ENCODE measurements around the gene UBR1. TPM values are rescaled to one million over a fixed set of nuclear protein-coding genes. Genes with fewer than 3 reads are reported as not detected.

UBR1 gene
- total and polyA plus RNA-seq, 10 of the 15 experiments (the other 5 are each of a cell fraction or from before 2014, with no cell fraction given) = 4.5 to 27.5 (median 16.7) TPM

- ChIA-PET SMC1A (ENCODE audit: uncharacterized antibody, unreplicated experiment) (no interaction called here), POLR2A (interaction anchor here (0.6 to 0.7 kb wide), 2 partner anchors 151 to 1892 kb away, joined by 3 to 5 read pairs; no protein-coding TSS in a partner anchor), CTCF (no interaction called here), RAD21 (ENCODE audit: unreplicated experiment) (no interaction called here)
- WGBS (ENCODE audit: insufficient coverage, insufficient replicate concordance, low lambda C conversion rate, missing lambda C conversion rate) = 93% methylated on average over 2 of the region's 2 CpGs
- ATAC-seq (no peak), DNase-seq (ENCODE audit: low read depth, low spot score) (no peak), FAIRE-seq (no peak)
- H3K36me3 ChIP-seq (ENCODE audit: control insufficient read depth in 2 of 2, insufficient read depth in 2 of 2, low read length in 1 of 2) = peaks cover 0 to 8% of the 10 kb centered on the region in 2 experiments; a peak in 3 of 4 replicates
- no peaks in the 10 kb centered on the region for H3K79me2 ChIP-seq (ENCODE audit: control insufficient read depth, insufficient read depth, low read length)
- in situ Hi-C loops (cut with MboI) (no loop called here), intact Hi-C loops (cut with micrococcal nuclease; ENCODE audit: unreplicated experiment) (no loop called here)
- H3K4me2 ChIP-seq (ENCODE audit: control insufficient read depth, insufficient read depth) = no peak overlapping the region
- no peaks in the 10 kb centered on the region for H3K4me1 ChIP-seq (ENCODE audit: control insufficient read depth, insufficient read depth, low read length)
- H4K20me1 ChIP-seq (ENCODE audit: control insufficient read depth, insufficient read depth) = no peaks in the 10 kb centered on the region
- no peak overlapping the region for H3K27ac ChIP-seq (ENCODE audit: control insufficient read depth, insufficient read depth)
- no peak overlapping the region for H3K4me3 ChIP-seq
- BruUV-seq (replicated peaks) = no TSS peak
- H2AFZ ChIP-seq (ENCODE audit: control insufficient read depth, low read depth, low read length) = no peak overlapping the region
- no peak overlapping the region for H3K9ac ChIP-seq (ENCODE audit: control insufficient read depth, insufficient read depth, low read length)
- no peaks in the 10 kb centered on the region for H3K9me3 ChIP-seq (replicated peaks; ENCODE audit: control insufficient read depth, insufficient read depth, low read length)
- no peaks in the 10 kb centered on the region for H3K27me3 ChIP-seq (replicated peaks in 1 of 2; ENCODE audit: control insufficient read depth in 2 of 2, insufficient read depth in 2 of 2, low read length in 1 of 2)
- no peak for TF ChIP-seq TCF12 (IDR thresholded peaks at IDR 0.05; ENCODE audit: low read depth, low read length)
- no peak for TF ChIP-seq CBX5 (IDR thresholded peaks at IDR 0.05; ENCODE audit: low read depth)
- TF ChIP-seq POLR2AphosphoS2 (IDR thresholded peaks at IDR 0.05; ENCODE audit: low read depth, low read length) = no peak
- no peak for TF ChIP-seq NKRF (conservative IDR thresholded peaks at IDR 0.05)
- TF ChIP-seq YBX1 (IDR thresholded peaks at IDR 0.05) = no peak
- no peak for TF ChIP-seq PRDM15 (CRISPR knock-in tag; IDR thresholded peaks at IDR 0.05)
- TF ChIP-seq SUZ12 (IDR thresholded peaks at IDR 0.05; ENCODE audit: unreplicated experiment) = no peak
- TF ChIP-seq ELK1 (IDR thresholded peaks at IDR 0.05; ENCODE audit: low read depth, low read length) = no peak
- TF ChIP-seq CBX3 (IDR thresholded peaks at IDR 0.05; ENCODE audit: borderline replicate concordance, low read depth) = no peak
- no peak for TF ChIP-seq ATF3 (IDR thresholded peaks at IDR 0.05; ENCODE audit: borderline replicate concordance, extremely low read depth, low read depth, low read length)
- TF ChIP-seq PKNOX1 (IDR thresholded peaks at IDR 0.05) = no peak
- TF ChIP-seq ZNF217 (IDR thresholded peaks at IDR 0.05) = no peak
- TF ChIP-seq WRNIP1 (IDR thresholded peaks at IDR 0.05; ENCODE audit: borderline replicate concordance, low read depth, low read length) = no peak
- TF ChIP-seq YY1 (IDR thresholded peaks at IDR 0.05; ENCODE audit: low read depth, low read length) = no peak
Observed at GRCh38 chr15:42974202-42974862, 131.5 kb downstream of the UBR1 start.

Data from GM12878 (cell line).